Keratinocyte (primary cell): ENCODE results near the gene MTUS2. TPM values are rescaled to one million over a fixed set of nuclear protein-coding genes. Genes with fewer than 3 reads are reported as not detected.

ENCODE experiments used
- DNase-seq: peaks from one replicate; pipeline ENCODE4 v3.0.0-alpha.2; 2011; ENCODE audit warnings: low read depth, missing footprints, low spot score
- FAIRE-seq: peaks from 2 replicates; lab custom pipeline; 2011; peaks lifted over from hg19 to GRCh38; lab: Jason Lieb, UNC
- H2AFZ ChIP-seq: 2 replicates; pipeline ENCODE4 v1.6.0; 2012; ENCODE audit warnings: low read length, control low read depth, inconsistent platforms; ENCODE audit not compliant: control insufficient read depth
- H3K27ac ChIP-seq: 2 replicates; pipeline ENCODE4 v1.5.1; 2011; ENCODE audit warnings: low read length; ENCODE audit not compliant: control insufficient read depth, insufficient read depth
- H3K27me3 ChIP-seq: 3 replicates; pipeline ENCODE4 v1.6.0; 2011; ENCODE audit warnings: low read length; ENCODE audit not compliant: control insufficient read depth, insufficient read depth; ENCODE audit errors: extremely low read depth
- H3K36me3 ChIP-seq, 2 experiments: 2 replicates in 1 of 2; 3 replicates in 1 of 2; pipeline ENCODE4 v1.5.1; 2011; ENCODE audit warnings: low read length in 2 of 2, mild to moderate bottlenecking in 1 of 2; ENCODE audit not compliant: control insufficient read depth in 2 of 2, insufficient read depth in 2 of 2; ENCODE audit errors: extremely low read depth in 1 of 2
- H3K4me1 ChIP-seq: 3 replicates; pipeline ENCODE4 v1.5.1; 2011; ENCODE audit warnings: low read length; ENCODE audit not compliant: control insufficient read depth, insufficient read depth; ENCODE audit errors: extremely low read depth
- H3K4me2 ChIP-seq: 3 replicates; pipeline ENCODE4 v1.6.0; 2011; ENCODE audit warnings: low read depth, low read length; ENCODE audit not compliant: control insufficient read depth, insufficient read depth; ENCODE audit errors: extremely low read depth
- H3K4me3 ChIP-seq, 3 experiments: fragments of 200-600 bp in 1 of 3; sonication (generic) in 1 of 3; 2 replicates in 2 of 3; 3 replicates in 1 of 3; pipeline ENCODE4 v1.5.1; 2011 to 2016; ENCODE audit warnings: low read length in 3 of 3, mild to moderate bottlenecking in 3 of 3, control low read depth in 2 of 3, inconsistent platforms in 1 of 3, low read depth in 1 of 3, mixed read lengths in 1 of 3, mixed run types in 1 of 3, moderate library complexity in 1 of 3; ENCODE audit not compliant: control insufficient read depth in 2 of 3, insufficient read depth in 2 of 3; ENCODE audit errors: extremely low read depth in 1 of 3
- H3K79me2 ChIP-seq: 2 replicates; pipeline ENCODE4 v1.6.0; 2012; ENCODE audit warnings: low read length; ENCODE audit not compliant: control insufficient read depth, insufficient read depth
- H3K9ac ChIP-seq: 3 replicates; pipeline ENCODE4 v1.6.0; 2011; ENCODE audit warnings: low read length; ENCODE audit not compliant: control insufficient read depth, insufficient read depth; ENCODE audit errors: extremely low read depth
- H3K9me1 ChIP-seq: 3 replicates; pipeline ENCODE4 v1.6.0; 2011; ENCODE audit warnings: low read length; ENCODE audit not compliant: control insufficient read depth, insufficient read depth; ENCODE audit errors: extremely low read depth
- H3K9me3 ChIP-seq: 2 replicates; pipeline ENCODE4 v1.5.1; 2012; ENCODE audit warnings: low read depth, low read length; ENCODE audit not compliant: control insufficient read depth
- H4K20me1 ChIP-seq: 3 replicates; pipeline ENCODE4 v1.6.0; 2011; ENCODE audit warnings: low read length; ENCODE audit not compliant: control insufficient read depth, insufficient read depth; ENCODE audit errors: extremely low read depth
- EZH2 ChIP-seq: IDR thresholded peaks from one replicate; pipeline ENCODE4 v1.6.1; 2012; ENCODE audit warnings: inconsistent platforms, mild to moderate bottlenecking, low read length, moderate library complexity
- dilution Hi-C: fragments of 300-500 bp; cut with MboI; formaldehyde crosslinking; loops from one replicate; pipeline ENCODE4 v1.7.0; 2020; ENCODE audit warnings: low sequenced_read_pairs; ENCODE audit not compliant: extremely low pct_ligation_motif_present
- polyA plus RNA-seq, 5 experiments: library from polyadenylated mRNA; depleted of rRNA in 3 of 5; stranded (reverse) in 3 of 5; stranded (forward) in 1 of 5; unstranded in 1 of 5; fragments of >200 nt; gene quantifications; 1 replicate in 1 of 5; 2 replicates in 3 of 5; 3 replicates in 1 of 5; pipeline versions ENCODE4 v1.2.1 to v1.2.3, GENCODE V29; 2011 to 2012; ENCODE audit warnings: missing spikeins in 2 of 5, low read depth in 1 of 5, low replicate concordance in 1 of 5
- TF ChIP-seq, protein P1 (sequence below), 3 experiments: IDR thresholded peaks in 1 of 3; conservative IDR thresholded peaks in 1 of 3; optimal IDR thresholded peaks in 1 of 3; 2 replicates in 2 of 3; 3 replicates in 1 of 3; pipeline versions ENCODE3 to v1.5.1; 2011; ENCODE audit warnings: low read length in 3 of 3, mild to moderate bottlenecking in 3 of 3, moderate library complexity in 2 of 3, control low read depth in 1 of 3, inconsistent platforms in 1 of 3; ENCODE audit not compliant: insufficient read depth in 2 of 3; ENCODE audit errors: extremely low read depth in 1 of 3

The MTUS2 gene
- polyA plus RNA-seq, 1 donor (not counting 4 experiments of a cell fraction or from before 2014, with no cell fraction given): 0.17 TPM

GRCh38 chr13:28831117-28831516, 11.0 kb downstream of the MTUS2 start:
- Histone ChIP-seq H4K20me1 (no peaks in the 10 kb centered on the region), H3K36me3 (no peaks in the 10 kb centered on the region), H3K9me1 (no peaks in the 10 kb centered on the region), H3K4me1 (no peaks in the 10 kb centered on the region), H3K9ac (no peak overlapping the region), H3K27ac (no peak overlapping the region), H3K79me2 (no peaks in the 10 kb centered on the region), H3K4me2 (no peak overlapping the region), H3K27me3 (no peaks in the 10 kb centered on the region), H3K9me3 (no peaks in the 10 kb centered on the region), H3K4me3 (no peak overlapping the region), H2AFZ (no peak overlapping the region)
- TF ChIP-seq, protein P1, sequence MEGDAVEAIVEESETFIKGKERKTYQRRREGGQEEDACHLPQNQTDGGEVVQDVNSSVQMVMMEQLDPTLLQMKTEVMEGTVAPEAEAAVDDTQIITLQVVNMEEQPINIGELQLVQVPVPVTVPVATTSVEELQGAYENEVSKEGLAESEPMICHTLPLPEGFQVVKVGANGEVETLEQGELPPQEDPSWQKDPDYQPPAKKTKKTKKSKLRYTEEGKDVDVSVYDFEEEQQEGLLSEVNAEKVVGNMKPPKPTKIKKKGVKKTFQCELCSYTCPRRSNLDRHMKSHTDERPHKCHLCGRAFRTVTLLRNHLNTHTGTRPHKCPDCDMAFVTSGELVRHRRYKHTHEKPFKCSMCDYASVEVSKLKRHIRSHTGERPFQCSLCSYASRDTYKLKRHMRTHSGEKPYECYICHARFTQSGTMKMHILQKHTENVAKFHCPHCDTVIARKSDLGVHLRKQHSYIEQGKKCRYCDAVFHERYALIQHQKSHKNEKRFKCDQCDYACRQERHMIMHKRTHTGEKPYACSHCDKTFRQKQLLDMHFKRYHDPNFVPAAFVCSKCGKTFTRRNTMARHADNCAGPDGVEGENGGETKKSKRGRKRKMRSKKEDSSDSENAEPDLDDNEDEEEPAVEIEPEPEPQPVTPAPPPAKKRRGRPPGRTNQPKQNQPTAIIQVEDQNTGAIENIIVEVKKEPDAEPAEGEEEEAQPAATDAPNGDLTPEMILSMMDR (optimal IDR thresholded peaks at IDR 0.05 in 1 of 3, IDR thresholded peaks at IDR 0.05 in 1 of 3, conservative IDR thresholded peaks at IDR 0.05 in 1 of 3; ENCODE audit: extremely low read depth in 1 of 3, insufficient read depth in 2 of 3, low read length in 3 of 3): no peak
- no peak for TF ChIP-seq EZH2
- DNase-seq (no peak), FAIRE-seq (no peak)
- dilution Hi-C loops: no loop called here

- no peak overlapping the region for H3K27ac ChIP-seq
- no peaks in the 10 kb centered on the region for H3K9me1 ChIP-seq
- FAIRE-seq (no peak), DNase-seq (no peak)
- H3K36me3 ChIP-seq: no peaks in the 10 kb centered on the region
- H3K9ac ChIP-seq: no peak overlapping the region
- no peaks in the 10 kb centered on the region for H3K9me3 ChIP-seq
- TF ChIP-seq EZH2: no peak
- TF ChIP-seq, protein P1 (optimal IDR thresholded peaks at IDR 0.05 in 1 of 3, IDR thresholded peaks at IDR 0.05 in 1 of 3, conservative IDR thresholded peaks at IDR 0.05 in 1 of 3; ENCODE audit: extremely low read depth in 1 of 3, insufficient read depth in 2 of 3, low read length in 3 of 3): no peak
- H3K4me1 ChIP-seq: no peaks in the 10 kb centered on the region
- H3K4me3 ChIP-seq: no peak overlapping the region
- no peak overlapping the region for H2AFZ ChIP-seq
- dilution Hi-C loops: no loop called here
- H3K27me3 ChIP-seq: no peaks in the 10 kb centered on the region
- no peaks in the 10 kb centered on the region for H3K79me2 ChIP-seq
- no peaks in the 10 kb centered on the region for H4K20me1 ChIP-seq
- no peak overlapping the region for H3K4me2 ChIP-seq
Measured at GRCh38 chr13:28837111-28837510, 17.0 kb downstream of the MTUS2 start.
